ENCODE results near the gene SLC25A26.

SLC25A26 gene

GRCh38 chr3:66405701-66406091, 184.9 kb downstream of the SLC25A26 start:
- Mint-ChIP-seq H3K27ac (no peak overlapping the region), H3K27me3 (ENCODE audit: low read depth, poor library complexity) (peaks cover 3% of the 10 kb centered on the region), H3K36me3 (ENCODE audit: low read depth) (peaks cover 33% of the 10 kb centered on the region), H3K4me3 (no peak overlapping the region), H3K4me1 (peaks cover 58% of the 10 kb centered on the region), H3K9me3 (no peaks in the 10 kb centered on the region)
- DNase-seq = no peak
- TF ChIP-seq, protein P1, sequence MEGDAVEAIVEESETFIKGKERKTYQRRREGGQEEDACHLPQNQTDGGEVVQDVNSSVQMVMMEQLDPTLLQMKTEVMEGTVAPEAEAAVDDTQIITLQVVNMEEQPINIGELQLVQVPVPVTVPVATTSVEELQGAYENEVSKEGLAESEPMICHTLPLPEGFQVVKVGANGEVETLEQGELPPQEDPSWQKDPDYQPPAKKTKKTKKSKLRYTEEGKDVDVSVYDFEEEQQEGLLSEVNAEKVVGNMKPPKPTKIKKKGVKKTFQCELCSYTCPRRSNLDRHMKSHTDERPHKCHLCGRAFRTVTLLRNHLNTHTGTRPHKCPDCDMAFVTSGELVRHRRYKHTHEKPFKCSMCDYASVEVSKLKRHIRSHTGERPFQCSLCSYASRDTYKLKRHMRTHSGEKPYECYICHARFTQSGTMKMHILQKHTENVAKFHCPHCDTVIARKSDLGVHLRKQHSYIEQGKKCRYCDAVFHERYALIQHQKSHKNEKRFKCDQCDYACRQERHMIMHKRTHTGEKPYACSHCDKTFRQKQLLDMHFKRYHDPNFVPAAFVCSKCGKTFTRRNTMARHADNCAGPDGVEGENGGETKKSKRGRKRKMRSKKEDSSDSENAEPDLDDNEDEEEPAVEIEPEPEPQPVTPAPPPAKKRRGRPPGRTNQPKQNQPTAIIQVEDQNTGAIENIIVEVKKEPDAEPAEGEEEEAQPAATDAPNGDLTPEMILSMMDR (IDR thresholded peaks at IDR 0.05) = no peak

- Mint-ChIP-seq H3K36me3 (ENCODE audit: low read depth) (peaks cover 35% of the 10 kb centered on the region), H3K9me3 (no peaks in the 10 kb centered on the region), H3K27me3 (ENCODE audit: low read depth, poor library complexity) (peaks cover 3% of the 10 kb centered on the region), H3K27ac (no peak overlapping the region), H3K4me1 (peaks cover 54% of the 10 kb centered on the region), H3K4me3 (no peak overlapping the region)
- TF ChIP-seq, protein P1 (IDR thresholded peaks at IDR 0.05) = no peak
- DNase-seq = no peak
Observed at GRCh38 chr3:66406163-66406562, 185.4 kb downstream of the SLC25A26 start.

GRCh38 chr3:66406831-66407610, 186.2 kb downstream of the SLC25A26 start:
- Mint-ChIP-seq H3K27ac (no peak overlapping the region), H3K27me3 (ENCODE audit: low read depth, poor library complexity) (peaks cover 3% of the 10 kb centered on the region), H3K4me3 (no peak overlapping the region), H3K4me1 (peaks cover 51% of the 10 kb centered on the region), H3K36me3 (ENCODE audit: low read depth) (peaks cover 42% of the 10 kb centered on the region), H3K9me3 (no peaks in the 10 kb centered on the region)
- DNase-seq = no peak
- TF ChIP-seq, protein P1 (IDR thresholded peaks at IDR 0.05) = no peak

- DNase-seq = peak; percentile 81
- Mint-ChIP-seq H3K4me1 (peaks cover 46% of the 10 kb centered on the region), H3K27ac (no peak overlapping the region), H3K9me3 (no peaks in the 10 kb centered on the region), H3K36me3 (ENCODE audit: low read depth) (peaks cover 49% of the 10 kb centered on the region), H3K4me3 (no peak overlapping the region), H3K27me3 (ENCODE audit: low read depth, poor library complexity) (peaks cover 3% of the 10 kb centered on the region)
- TF ChIP-seq, protein P1 (IDR thresholded peaks at IDR 0.05) = peak; percentile 92
Observed at GRCh38 chr3:66407611-66408218, 186.9 kb downstream of the SLC25A26 start.

DNA sequence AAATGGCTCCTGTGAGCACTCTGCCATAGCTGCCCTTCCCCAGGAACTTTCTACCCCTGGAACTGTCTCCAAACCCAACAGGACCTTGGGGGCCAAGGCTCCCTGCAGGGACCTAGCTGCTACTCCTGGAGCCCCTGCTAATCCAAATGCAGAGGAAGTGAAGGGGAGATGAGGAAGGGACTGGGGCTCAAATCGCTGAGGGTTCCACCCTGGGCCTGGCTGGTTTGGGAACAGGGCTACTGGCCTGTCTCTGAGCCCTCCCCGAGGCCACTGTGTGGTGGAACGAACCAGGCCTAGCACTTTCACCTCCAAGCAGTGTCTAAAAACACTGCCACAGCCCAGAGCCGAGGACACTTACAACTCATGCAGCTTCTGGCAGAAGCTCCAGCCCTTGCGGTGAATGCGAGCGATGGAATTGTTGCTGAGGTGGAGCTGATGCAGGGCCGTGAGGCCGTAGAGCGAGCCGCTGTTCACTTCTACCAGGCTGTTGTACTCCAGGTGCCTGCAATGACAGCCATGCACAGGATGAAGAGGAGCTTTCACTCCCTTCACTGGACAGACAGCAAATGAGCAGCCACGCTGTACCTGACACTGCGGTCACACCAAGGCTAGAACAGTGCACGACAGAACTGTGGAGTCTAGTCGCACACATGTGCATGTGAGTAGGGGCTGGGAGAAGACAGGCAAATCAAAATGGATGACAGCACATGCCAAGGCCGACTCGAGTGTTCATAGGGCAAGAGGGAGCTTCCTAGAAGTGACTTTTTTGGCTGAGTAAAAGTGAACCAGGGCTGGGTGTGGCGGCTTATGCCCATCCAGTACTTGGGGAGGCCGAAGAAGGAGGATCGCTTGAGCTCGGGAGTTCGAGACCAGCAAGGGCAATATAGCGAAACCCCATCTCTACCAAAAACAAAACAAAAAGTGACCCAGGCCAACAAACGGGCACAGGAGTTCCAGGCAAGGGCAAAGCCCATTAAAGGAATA, 189.3 kb downstream of the SLC25A26 start:
- Mint-ChIP-seq H3K4me1 (peaks cover 44% of the 10 kb centered on the region), H3K27me3 (ENCODE audit: low read depth, poor library complexity) (no peaks in the 10 kb centered on the region), H3K9me3 (no peaks in the 10 kb centered on the region), H3K4me3 (no peak overlapping the region), H3K36me3 (ENCODE audit: low read depth) (peaks cover 50% of the 10 kb centered on the region), H3K27ac (no peak overlapping the region)
- TF ChIP-seq, protein P1 (IDR thresholded peaks at IDR 0.05) = no peak
- no peak for DNase-seq
